ENCODE results near the gene ZFAND3. TPM values are rescaled to one million over a fixed set of nuclear protein-coding genes. Genes with fewer than 3 reads are reported as not detected.

ZFAND3 gene
- total RNA-seq, 4 donors from 2014 or later, result 46.3 to 73.6 (median 49.3) TPM

- no peaks in the 10 kb centered on the region for H3K9me3 ChIP-seq
- H3K27ac ChIP-seq, result no peak overlapping the region
- no peak overlapping the region for H3K4me3 ChIP-seq
- WGBS, 2 donors (ENCODE audit: low coverage in 1 of 2), result 86 to 100% methylated on average over 4 to 6 of the region's 12 CpGs
- TF ChIP-seq POLR2A (IDR thresholded peaks at IDR 0.05) (no peak), CTCF (IDR thresholded peaks at IDR 0.05) (no peak), EP300 (IDR thresholded peaks at IDR 0.05) (no peak), POLR2AphosphoS5 (IDR thresholded peaks at IDR 0.05) (no peak)
- no peaks in the 10 kb centered on the region for H3K27me3 ChIP-seq
- H3K36me3 ChIP-seq, result peaks cover 0 to 5% of the 10 kb centered on the region in 2 donors
- ATAC-seq, result no peak
- H3K4me1 ChIP-seq, result no peaks in the 10 kb centered on the region
Measured at GRCh38 chr6:38180586-38180985, 361.1 kb downstream of the ZFAND3 start.

- 69 to 100% methylated on average over 2 to 3 of the region's 6 CpGs for WGBS, 2 donors (ENCODE audit: low coverage in 1 of 2)
- no peak for ATAC-seq
- TF ChIP-seq EP300 (IDR thresholded peaks at IDR 0.05) (no peak), POLR2A (IDR thresholded peaks at IDR 0.05) (no peak)
Measured at GRCh38 chr6:38182426-38182825, 362.9 kb downstream of the ZFAND3 start.

GRCh38 chr6:38183856-38184584 is 364.5 kb downstream of the ZFAND3 start:
- 88 to 94% methylated on average over 9 to 11 of the region's 13 CpGs for WGBS, 2 donors (ENCODE audit: low coverage in 1 of 2)
- TF ChIP-seq EP300 (IDR thresholded peaks at IDR 0.05) (no peak), POLR2A (IDR thresholded peaks at IDR 0.05) (no peak), CTCF (IDR thresholded peaks at IDR 0.05) (no peak), POLR2AphosphoS5 (IDR thresholded peaks at IDR 0.05) (no peak)
- Histone ChIP-seq H3K27me3 (no peaks in the 10 kb centered on the region), H3K27ac (no peak overlapping the region), H3K36me3 (peaks cover 0 to 3% of the 10 kb centered on the region in 2 donors), H3K4me1 (no peaks in the 10 kb centered on the region), H3K9me3 (no peaks in the 10 kb centered on the region), H3K4me3 (no peak overlapping the region)
- no peak for ATAC-seq

More at GRCh38 chr6:38182426-38182825, 362.9 kb downstream of the ZFAND3 start:
- Histone ChIP-seq H3K36me3 (peaks cover 0 to 3% of the 10 kb centered on the region in 2 donors), H3K27me3 (no peaks in the 10 kb centered on the region), H3K4me1 (no peaks in the 10 kb centered on the region), H3K27ac (no peak overlapping the region), H3K4me3 (no peak overlapping the region), H3K9me3 (no peaks in the 10 kb centered on the region)

- 77 to 95% methylated on average over 6 to 10 of the region's 11 CpGs for WGBS, 2 donors (ENCODE audit: low coverage in 1 of 2)
Measured at GRCh38 chr6:38184585-38185080, 365.1 kb downstream of the ZFAND3 start.

GRCh38 chr6:38185244-38185643 is 365.7 kb downstream of the ZFAND3 start:
- no peaks in the 10 kb centered on the region for H3K4me1 ChIP-seq
- WGBS, 2 donors (ENCODE audit: low coverage in 1 of 2), result 96% methylated on average over 5 of the region's 6 CpGs; no CpG with 5 or more reads in 1 of the 2 donors
- H3K9me3 ChIP-seq, result no peaks in the 10 kb centered on the region
- H3K4me3 ChIP-seq, result no peak overlapping the region
- peaks cover 0 to 3% of the 10 kb centered on the region in 2 donors for H3K36me3 ChIP-seq
- TF ChIP-seq EP300 (IDR thresholded peaks at IDR 0.05), result no peak
- no peak for TF ChIP-seq CTCF (IDR thresholded peaks at IDR 0.05)
- no peak for TF ChIP-seq POLR2A (IDR thresholded peaks at IDR 0.05)
- no peak for TF ChIP-seq POLR2AphosphoS5 (IDR thresholded peaks at IDR 0.05)
- H3K27ac ChIP-seq, result no peak overlapping the region
- no peak for ATAC-seq
- H3K27me3 ChIP-seq, result no peaks in the 10 kb centered on the region

More at GRCh38 chr6:38184585-38185080, 365.1 kb downstream of the ZFAND3 start:
- H3K36me3 ChIP-seq, result peaks cover 0 to 3% of the 10 kb centered on the region in 2 donors
- no peak for ATAC-seq
- no peaks in the 10 kb centered on the region for H3K4me1 ChIP-seq
- no peak for TF ChIP-seq POLR2AphosphoS5 (IDR thresholded peaks at IDR 0.05)
- no peak for TF ChIP-seq POLR2A (IDR thresholded peaks at IDR 0.05)
- TF ChIP-seq EP300 (IDR thresholded peaks at IDR 0.05), result no peak
- TF ChIP-seq CTCF (IDR thresholded peaks at IDR 0.05), result no peak
- H3K27me3 ChIP-seq, result no peaks in the 10 kb centered on the region
- H3K27ac ChIP-seq, result no peak overlapping the region
- no peak overlapping the region for H3K4me3 ChIP-seq
- no peaks in the 10 kb centered on the region for H3K9me3 ChIP-seq
